Duodenal mucosa (tissue), 2 donors: ENCODE results near the gene NOSTRIN.

Experiments used
- H3K27ac ChIP-seq: one replicate; pipeline ENCODE4 v1.7.0; 2013; ENCODE audit warnings: low read depth, low read length
- H3K27me3 ChIP-seq, 2 donors: one replicate each; pipeline ENCODE4 v1.7.0; 2013; ENCODE audit warnings: low read length in 2 of 2, control low read depth in 1 of 2; ENCODE audit not compliant: insufficient read depth in 2 of 2, control insufficient read depth in 1 of 2
- H3K36me3 ChIP-seq, 2 donors: one replicate each; pipeline ENCODE4 v1.7.0; 2013; ENCODE audit warnings: low read length in 2 of 2, control low read depth in 1 of 2; ENCODE audit not compliant: insufficient read depth in 2 of 2, control insufficient read depth in 1 of 2
- H3K4me1 ChIP-seq, 2 donors: one replicate each; pipeline ENCODE4 v1.7.0; 2013; ENCODE audit warnings: low read length in 2 of 2, control low read depth in 1 of 2; ENCODE audit not compliant: insufficient read depth in 2 of 2, control insufficient read depth in 1 of 2
- H3K4me3 ChIP-seq, 2 donors: one replicate each; pipeline ENCODE4 v1.7.0; 2013; ENCODE audit warnings: low read length in 2 of 2, low read depth in 1 of 2
- H3K9ac ChIP-seq, 2 donors: one replicate each; pipeline ENCODE4 v1.7.0; 2013; ENCODE audit warnings: low read length in 2 of 2, low read depth in 1 of 2
- H3K9me3 ChIP-seq, 2 donors: one replicate each; pipeline ENCODE4 v1.7.0; 2013; ENCODE audit warnings: low read length in 2 of 2, control low read depth in 1 of 2; ENCODE audit not compliant: control insufficient read depth in 1 of 2

Gene NOSTRIN

DNA sequence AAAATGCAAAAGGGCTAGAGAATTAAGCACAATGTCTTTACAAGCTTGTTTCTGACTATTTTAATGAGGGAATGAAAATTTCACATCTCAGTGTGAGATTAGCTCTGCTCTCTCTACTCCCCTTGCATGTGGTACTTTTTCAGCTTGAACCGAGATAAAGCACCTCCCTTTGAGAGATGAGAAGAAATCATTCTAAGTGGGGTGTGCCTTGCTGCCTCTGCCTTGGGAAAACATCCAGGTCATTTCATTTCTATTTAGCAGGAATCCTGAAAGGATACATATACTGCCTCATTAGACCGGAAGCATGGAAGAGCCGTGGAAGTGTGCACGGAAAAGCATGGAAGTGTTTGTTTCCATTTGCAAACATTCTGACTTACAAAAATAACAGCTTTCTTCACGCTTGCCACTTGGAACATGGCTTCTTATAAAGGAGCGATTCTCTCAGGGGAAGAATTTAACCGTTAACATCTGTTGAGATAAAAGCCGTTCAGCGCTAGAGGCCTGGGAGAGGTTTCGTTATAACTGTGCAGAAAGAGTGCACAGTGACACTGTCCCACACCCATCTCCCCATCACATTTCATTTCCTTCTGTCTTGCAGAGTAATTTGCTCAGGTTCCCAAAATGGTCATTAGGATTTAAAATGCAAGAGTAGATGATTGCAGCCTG, 16.7 kb downstream of the NOSTRIN start:
- H3K27me3 ChIP-seq, result no peaks in the 10 kb centered on the region
- H3K9ac ChIP-seq, result no peak overlapping the region
- H3K4me1 ChIP-seq, result no peaks in the 10 kb centered on the region
- no peak overlapping the region for H3K27ac ChIP-seq
- H3K4me3 ChIP-seq, result no peak overlapping the region
- H3K36me3 ChIP-seq, result peaks cover 9% of the 10 kb centered on the region in 2 donors
- no peaks in the 10 kb centered on the region for H3K9me3 ChIP-seq

DNA sequence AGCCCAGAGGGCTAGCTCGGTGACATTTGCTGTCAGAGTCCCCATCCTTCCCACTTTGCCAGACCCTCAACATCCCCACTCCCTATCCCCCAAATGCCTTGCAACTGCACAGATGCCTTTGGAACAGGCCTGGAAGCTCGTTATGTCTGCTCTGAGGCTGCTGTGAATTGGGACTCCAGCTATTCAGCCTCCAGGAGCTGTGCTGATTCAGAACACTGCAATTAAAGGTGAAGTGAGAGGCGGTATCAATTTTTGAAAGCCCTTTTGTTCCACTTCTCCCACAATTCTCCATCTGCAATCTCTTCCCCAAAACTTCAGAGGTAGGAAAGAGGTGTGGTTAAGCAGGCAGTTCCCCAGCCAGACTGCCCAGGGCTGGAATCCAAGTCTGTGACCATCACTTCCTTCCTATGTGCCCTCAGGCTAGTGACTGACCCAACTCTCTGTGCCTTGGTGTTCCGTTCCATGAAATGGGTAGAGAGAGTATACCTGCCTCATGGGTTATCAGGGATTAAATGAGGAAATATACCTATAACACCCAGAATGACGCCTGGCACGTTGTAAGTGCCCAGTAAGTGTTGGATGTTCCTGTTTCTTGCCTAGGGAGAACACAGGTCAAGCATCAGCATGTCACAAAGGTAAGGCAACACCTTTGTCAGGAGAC, 17.5 kb downstream of the NOSTRIN start:
- Histone ChIP-seq H3K9ac (no peak overlapping the region), H3K36me3 (peaks cover 9% of the 10 kb centered on the region in 2 donors), H3K4me3 (no peak overlapping the region), H3K9me3 (no peaks in the 10 kb centered on the region), H3K4me1 (no peaks in the 10 kb centered on the region), H3K27ac (no peak overlapping the region), H3K27me3 (no peaks in the 10 kb centered on the region)

DNA sequence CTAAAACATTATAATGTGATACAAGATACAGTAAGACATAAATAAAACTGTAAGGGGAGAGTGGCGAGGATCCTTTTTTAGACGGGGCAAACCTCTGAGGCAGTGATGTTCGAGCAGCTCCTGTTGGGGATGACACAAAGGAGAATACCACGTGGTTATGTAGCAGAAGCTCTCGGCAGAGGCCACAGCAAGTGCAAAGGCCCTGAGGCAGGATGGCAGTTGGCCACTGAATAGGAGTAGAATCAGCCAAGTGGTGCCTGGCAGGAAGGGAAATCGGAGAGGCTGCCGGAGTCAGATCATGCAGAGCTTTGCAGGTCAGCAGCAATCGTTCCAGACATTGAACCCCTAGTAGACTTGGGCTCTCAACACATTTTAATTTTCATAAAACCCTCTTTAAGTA, 19.1 kb downstream of the NOSTRIN start:
- Histone ChIP-seq H3K4me1 (no peaks in the 10 kb centered on the region), H3K27me3 (no peaks in the 10 kb centered on the region), H3K36me3 (peaks cover 6 to 9% of the 10 kb centered on the region in 2 donors), H3K9ac (no peak overlapping the region), H3K27ac (no peak overlapping the region), H3K9me3 (no peaks in the 10 kb centered on the region), H3K4me3 (no peak overlapping the region)

DNA sequence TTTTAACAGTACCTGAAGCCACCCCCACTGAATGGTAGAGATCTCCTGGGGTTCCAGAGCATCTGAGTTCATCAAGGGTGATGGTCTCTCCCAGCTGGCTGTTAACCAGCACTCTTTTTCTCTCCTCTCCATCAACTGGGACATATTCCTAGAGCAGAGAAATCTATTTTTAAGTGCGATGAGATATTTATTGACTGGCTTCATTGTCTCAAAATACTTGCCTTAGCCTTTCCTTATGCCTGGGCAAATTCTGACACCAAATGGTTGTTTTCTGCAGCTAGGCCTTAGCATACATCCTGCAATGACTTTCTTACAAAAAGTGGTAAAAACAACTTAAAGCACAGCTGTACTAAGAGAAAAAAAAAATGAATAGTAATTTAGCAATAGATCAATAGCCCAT, 19.6 kb downstream of the NOSTRIN start:
- Histone ChIP-seq H3K9me3 (no peaks in the 10 kb centered on the region), H3K27me3 (no peaks in the 10 kb centered on the region), H3K36me3 (peaks cover 6 to 10% of the 10 kb centered on the region in 2 donors), H3K9ac (no peak overlapping the region), H3K4me1 (no peaks in the 10 kb centered on the region), H3K4me3 (no peak overlapping the region), H3K27ac (no peak overlapping the region)

DNA sequence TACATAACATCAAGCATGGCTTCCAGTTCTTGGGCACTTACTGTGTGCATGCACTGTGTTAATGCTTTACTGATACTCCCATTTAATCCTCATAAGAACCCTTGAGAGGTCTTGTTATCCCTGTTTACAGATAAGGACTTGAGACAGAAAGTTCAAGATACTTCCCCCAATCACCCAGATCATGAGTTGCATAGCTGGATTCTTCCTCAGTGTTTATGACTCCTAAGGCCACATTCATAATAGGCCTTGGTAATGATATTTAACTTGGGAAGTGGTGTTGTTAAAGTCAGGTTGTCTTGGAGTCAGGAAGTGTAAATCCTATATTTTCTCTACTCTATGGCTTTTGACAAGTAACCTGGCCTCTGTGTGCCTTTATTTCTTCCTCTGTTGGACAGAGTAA, 22.7 kb downstream of the NOSTRIN start:
- Histone ChIP-seq H3K36me3 (peaks cover 6 to 15% of the 10 kb centered on the region in 2 donors), H3K9ac (no peak overlapping the region), H3K4me3 (no peak overlapping the region), H3K27ac (no peak overlapping the region), H3K9me3 (no peaks in the 10 kb centered on the region), H3K27me3 (no peaks in the 10 kb centered on the region), H3K4me1 (no peaks in the 10 kb centered on the region)

DNA sequence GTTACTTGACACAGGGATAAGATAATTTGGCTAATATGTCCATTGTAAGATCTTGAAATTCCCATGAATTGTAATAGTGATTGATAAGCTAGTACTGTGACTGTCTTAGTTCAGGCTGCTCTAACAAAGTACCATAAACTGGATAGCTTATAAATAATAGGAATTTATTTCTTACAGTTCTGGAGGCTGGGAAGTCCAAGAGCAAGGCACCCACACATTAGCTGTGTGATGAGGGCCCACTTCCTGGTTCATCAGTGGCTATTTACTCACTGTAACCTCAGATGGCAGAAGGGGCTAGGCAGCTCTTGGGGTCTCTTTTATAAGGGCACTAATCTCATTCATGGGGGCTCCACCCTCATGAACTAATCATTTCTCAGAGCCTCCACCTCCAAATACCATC, 28.5 kb downstream of the NOSTRIN start:
- Histone ChIP-seq H3K4me3 (no peak overlapping the region), H3K36me3 (peaks cover 16 to 49% of the 10 kb centered on the region in 2 donors), H3K9me3 (no peaks in the 10 kb centered on the region), H3K27ac (no peak overlapping the region), H3K4me1 (no peaks in the 10 kb centered on the region), H3K27me3 (no peaks in the 10 kb centered on the region), H3K9ac (no peak overlapping the region)

DNA sequence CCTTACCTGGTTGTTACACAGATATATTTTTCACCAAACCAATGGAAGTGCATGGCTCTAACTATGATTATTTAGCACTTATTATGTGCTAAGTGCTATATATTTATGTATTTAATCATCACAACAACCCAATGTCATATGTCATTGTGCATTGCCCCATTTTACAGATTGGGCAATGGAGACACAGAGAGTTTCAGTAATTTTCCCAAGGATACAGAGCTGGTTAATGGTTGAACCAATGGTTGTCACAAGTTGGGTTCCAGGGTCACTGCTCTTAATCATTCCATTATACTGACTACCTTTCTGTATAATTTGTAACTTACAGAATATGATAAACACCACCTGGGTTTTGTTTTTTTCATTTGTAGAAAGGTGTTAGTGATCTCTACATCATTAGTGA, 29.2 kb downstream of the NOSTRIN start:
- Histone ChIP-seq H3K4me1 (no peaks in the 10 kb centered on the region), H3K27ac (no peak overlapping the region), H3K27me3 (no peaks in the 10 kb centered on the region), H3K36me3 (peaks cover 22 to 56% of the 10 kb centered on the region in 2 donors), H3K9ac (no peak overlapping the region), H3K4me3 (no peak overlapping the region), H3K9me3 (no peaks in the 10 kb centered on the region)

DNA sequence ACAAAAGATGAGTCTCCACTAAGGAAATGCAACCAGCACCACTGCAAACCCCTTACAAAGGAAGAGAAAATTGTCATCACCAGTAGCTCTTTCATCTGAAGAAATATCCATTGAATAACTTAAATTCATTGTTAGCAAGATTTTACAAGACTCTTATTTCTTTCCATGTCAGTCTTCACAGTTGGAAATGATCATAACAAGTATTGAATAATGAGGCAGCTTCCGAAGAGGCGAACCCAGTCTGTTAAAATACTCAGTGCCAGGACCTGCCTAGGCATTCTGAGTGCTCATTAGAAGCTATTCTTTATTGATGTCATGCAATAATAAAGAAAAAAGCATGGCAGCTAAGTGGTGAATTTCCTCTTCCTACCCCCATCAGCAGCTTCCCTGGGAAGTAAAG, 33.5 kb downstream of the NOSTRIN start:
- no peak overlapping the region for H3K27ac ChIP-seq
- no peak overlapping the region for H3K4me3 ChIP-seq
- no peaks in the 10 kb centered on the region for H3K27me3 ChIP-seq
- no peak overlapping the region for H3K9ac ChIP-seq
- H3K9me3 ChIP-seq, result no peaks in the 10 kb centered on the region
- H3K4me1 ChIP-seq, result no peaks in the 10 kb centered on the region
- peaks cover 14 to 40% of the 10 kb centered on the region in 2 donors for H3K36me3 ChIP-seq

DNA sequence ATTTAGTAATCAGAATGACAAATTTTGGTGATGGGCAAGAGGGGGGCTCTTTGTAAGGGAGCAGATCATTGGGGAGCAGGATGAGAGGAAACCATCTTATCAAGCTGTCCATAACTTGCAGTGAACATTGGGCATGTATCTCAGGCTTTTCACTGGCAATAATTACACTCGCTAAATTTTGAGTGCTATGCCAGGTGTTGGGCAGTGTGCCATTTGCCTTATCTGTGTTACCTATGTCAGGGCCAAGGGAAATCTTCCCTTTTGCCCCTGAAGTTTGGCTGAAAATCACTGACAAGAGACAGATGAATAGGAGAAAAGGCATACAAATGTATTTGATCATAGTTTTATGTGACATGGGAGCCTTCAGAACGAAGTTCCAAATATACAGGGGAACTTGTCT, 39.0 kb downstream of the NOSTRIN start:
- peaks cover 2 to 17% of the 10 kb centered on the region in 2 donors for H3K36me3 ChIP-seq
- no peak overlapping the region for H3K27ac ChIP-seq
- no peak overlapping the region for H3K4me3 ChIP-seq

DNA sequence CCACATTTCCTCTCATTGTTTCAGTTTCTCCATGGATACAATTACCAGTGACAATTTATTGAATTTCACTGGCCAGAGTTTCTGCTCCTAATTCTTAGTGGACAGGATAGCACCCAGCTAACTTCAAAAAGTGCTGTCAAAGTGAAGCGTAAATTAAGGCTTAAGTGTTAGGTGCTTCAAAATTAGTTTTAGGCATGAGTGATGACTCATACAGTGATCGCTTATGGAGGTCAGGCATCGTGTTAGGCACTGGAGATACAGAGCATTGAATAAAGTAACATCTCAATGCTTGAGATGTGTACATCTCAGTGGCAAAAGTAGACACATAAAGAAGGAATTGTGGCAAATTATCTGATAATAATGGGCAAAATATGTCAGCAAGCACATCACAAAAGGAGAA, 40.8 kb downstream of the NOSTRIN start:
- no peaks in the 10 kb centered on the region for H3K27me3 ChIP-seq
- H3K36me3 ChIP-seq, result peaks cover 0 to 16% of the 10 kb centered on the region in 2 donors
- no peak overlapping the region for H3K4me3 ChIP-seq
- H3K27ac ChIP-seq, result no peak overlapping the region
- H3K9me3 ChIP-seq, result no peaks in the 10 kb centered on the region
- no peaks in the 10 kb centered on the region for H3K4me1 ChIP-seq
- no peak overlapping the region for H3K9ac ChIP-seq

More for the DNA sequence above, 39.0 kb downstream of the NOSTRIN start:
- no peaks in the 10 kb centered on the region for H3K9me3 ChIP-seq
- H3K9ac ChIP-seq, result no peak overlapping the region
- no peaks in the 10 kb centered on the region for H3K27me3 ChIP-seq
- no peaks in the 10 kb centered on the region for H3K4me1 ChIP-seq
